Astrocyte of the cerebellum (primary cell): Measurements from ENCODE around the gene ETF1.
"Not testable (repeated sequence)": the region's sequence is repeated elsewhere in the genome, so short reads cannot be mapped to it uniquely, and the experiment has no call there.

Experiments
- DNase-seq: peaks from one replicate; pipeline ENCODE4 v3.0.0-alpha.2; 2011; ENCODE audit warnings: low read depth
- H3K4me3 ChIP-seq: 2 replicates; pipeline ENCODE4 v1.5.1; 2011; ENCODE audit warnings: mild to moderate bottlenecking, low read depth, low read length, moderate library complexity
- in situ Hi-C: cut with HindIII; loops from 2 replicates; pipeline ENCODE4 v1.10.0; 2017; ENCODE audit warnings: low sequenced_read_pairs
- TF ChIP-seq, protein P1 (sequence below): IDR thresholded peaks from 2 replicates; pipeline ENCODE4 v1.5.1; 2012; ENCODE audit warnings: low read length, low read depth, moderate library complexity, mild to moderate bottlenecking; ENCODE audit errors: missing control alignments

ETF1 gene

DNA sequence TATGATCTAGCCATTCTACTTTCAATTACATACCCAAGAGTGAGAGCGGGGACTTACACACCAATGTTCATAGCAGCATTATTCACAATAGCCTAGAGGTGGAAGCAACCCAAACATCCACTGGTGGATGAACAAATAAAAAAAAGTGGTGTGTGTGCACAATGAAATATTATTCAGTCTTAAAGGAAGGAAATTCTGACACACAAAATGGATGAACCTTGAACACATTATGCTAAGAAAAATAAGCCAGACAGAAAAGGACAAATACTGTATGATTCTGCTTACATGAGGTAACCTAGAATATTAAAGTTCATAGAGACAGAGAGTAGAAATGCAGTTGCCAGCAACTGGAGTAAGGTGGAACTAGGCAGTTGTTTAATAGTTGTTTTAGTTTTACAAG, 22.1 kb downstream of the ETF1 start:
- no peak for DNase-seq
- no peak overlapping the region for H3K4me3 ChIP-seq
- TF ChIP-seq, protein P1, sequence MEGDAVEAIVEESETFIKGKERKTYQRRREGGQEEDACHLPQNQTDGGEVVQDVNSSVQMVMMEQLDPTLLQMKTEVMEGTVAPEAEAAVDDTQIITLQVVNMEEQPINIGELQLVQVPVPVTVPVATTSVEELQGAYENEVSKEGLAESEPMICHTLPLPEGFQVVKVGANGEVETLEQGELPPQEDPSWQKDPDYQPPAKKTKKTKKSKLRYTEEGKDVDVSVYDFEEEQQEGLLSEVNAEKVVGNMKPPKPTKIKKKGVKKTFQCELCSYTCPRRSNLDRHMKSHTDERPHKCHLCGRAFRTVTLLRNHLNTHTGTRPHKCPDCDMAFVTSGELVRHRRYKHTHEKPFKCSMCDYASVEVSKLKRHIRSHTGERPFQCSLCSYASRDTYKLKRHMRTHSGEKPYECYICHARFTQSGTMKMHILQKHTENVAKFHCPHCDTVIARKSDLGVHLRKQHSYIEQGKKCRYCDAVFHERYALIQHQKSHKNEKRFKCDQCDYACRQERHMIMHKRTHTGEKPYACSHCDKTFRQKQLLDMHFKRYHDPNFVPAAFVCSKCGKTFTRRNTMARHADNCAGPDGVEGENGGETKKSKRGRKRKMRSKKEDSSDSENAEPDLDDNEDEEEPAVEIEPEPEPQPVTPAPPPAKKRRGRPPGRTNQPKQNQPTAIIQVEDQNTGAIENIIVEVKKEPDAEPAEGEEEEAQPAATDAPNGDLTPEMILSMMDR = no peak
- in situ Hi-C loops = no loop called here

DNA sequence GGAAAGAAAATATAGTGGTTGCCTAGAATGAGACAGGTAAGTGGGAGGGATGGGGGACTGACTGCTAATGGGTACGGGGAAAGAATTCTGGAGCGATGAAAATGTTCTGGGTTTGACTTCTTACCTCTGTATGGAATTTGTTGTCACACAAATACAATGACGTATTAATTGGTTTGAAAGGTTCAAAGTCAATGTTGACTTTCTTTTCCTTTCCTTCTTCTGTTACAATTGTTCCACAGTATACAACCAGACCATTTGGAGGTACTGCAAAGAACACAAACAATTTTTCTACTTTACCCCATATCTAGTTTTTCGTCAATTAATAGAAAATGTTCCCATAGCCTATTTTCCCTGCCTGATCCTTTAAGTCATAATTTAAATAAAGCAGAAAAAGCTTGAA, 25.6 kb downstream of the ETF1 start:
- in situ Hi-C loops = no loop called here
- TF ChIP-seq, protein P1 = no peak
- DNase-seq = no peak
- no peak overlapping the region for H3K4me3 ChIP-seq

DNA sequence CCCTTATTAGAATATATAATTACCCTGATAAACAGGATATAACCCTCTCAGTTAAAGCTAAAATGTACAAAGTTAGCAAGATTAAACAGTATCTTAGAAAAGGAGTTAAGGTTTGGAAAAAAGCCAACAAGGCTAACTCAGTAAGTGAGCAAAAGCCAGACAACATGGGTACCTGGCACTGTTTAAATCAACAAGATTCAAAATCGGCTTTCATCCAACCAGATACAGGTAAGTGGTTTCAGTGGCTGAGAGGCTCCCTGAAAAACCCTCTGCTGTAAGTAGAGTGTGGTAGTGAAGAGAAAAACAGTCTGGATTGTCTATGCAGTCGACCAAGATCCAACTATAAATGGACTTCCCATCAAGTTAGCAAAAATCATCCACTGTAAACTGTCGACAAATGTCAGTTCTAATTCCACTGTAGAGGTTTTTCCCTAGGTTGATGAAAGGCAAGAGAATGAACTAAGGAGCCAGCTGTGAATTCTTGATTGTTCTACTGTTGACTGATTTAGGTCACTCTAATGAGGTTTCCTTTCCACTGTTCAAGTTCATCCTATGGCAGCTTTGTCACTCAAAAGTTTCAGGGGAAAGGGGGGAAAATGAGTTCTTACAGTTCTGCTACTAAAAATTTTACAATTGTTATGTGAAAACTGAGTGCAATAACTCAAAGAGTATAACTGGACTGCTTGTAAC, 27.3 kb downstream of the ETF1 start:
- H3K4me3 ChIP-seq = no peak overlapping the region
- in situ Hi-C loops = no loop called here
- TF ChIP-seq, protein P1 = no peak
- no peak for DNase-seq

DNA sequence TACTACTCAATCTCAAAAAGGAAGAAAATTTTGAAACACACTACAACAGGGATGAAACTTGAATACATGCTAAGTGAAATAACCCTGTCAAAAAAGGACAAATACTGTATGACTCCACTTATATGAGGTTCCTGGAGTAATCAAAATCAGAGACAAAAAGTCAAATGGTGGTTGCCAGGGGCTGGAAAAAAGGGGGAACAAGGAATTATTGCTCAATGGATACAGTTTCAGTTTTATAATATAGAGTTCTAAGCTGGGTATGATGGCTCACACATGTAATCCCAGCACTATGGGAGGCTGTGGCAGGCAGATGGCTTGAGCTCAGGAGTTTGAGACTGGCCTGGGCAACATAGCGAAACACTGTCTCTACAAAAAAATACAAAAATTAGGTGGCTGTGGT, 29.0 kb downstream of the ETF1 start:
- in situ Hi-C loops = no loop called here
- TF ChIP-seq, protein P1 = no peak
- DNase-seq = no peak
- H3K4me3 ChIP-seq = no peak overlapping the region

DNA sequence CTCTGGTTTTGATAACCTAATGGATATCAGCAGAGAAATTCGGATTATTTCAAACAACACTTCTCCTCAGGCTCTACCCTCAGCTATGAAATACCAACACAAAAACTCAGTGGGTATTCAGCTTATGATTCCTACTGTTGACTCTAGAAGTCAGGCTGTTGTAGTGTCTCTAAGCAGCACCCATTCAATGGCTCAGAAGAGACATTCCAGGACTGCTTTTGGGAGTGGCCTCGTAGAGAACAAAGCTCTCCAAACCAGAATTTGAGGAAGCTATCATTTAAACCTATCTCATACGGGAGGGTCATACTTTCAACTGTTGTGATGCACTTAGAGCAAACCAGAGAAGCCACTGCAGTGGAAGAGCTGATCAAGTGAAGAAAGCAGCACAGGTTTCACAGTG, 34.1 kb downstream of the ETF1 start:
- no peak for DNase-seq
- H3K4me3 ChIP-seq = no peak overlapping the region
- TF ChIP-seq, protein P1 = no peak
- in situ Hi-C loops = no loop called here

DNA sequence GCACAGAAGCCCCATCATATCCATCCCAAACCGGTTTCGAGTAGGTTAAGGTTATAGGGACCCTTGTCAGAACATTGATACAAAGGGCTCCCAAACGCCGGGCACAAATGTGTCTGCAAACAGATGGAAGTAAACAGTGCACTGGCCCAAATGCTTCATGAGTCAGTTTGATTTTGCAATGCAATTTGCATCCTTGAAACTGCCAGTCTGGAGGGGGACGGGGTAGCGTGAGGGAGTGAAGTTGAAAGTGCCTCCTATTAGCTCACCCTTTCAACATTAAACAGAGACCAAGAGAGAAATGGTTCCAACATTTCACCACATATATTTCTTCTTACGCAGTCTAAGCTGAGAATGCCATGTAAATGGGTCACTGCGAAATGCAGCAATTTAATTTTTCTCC, 35.6 kb downstream of the ETF1 start:
- in situ Hi-C loops, H3K4me3 ChIP-seq, DNase-seq: not testable (repeated sequence)

DNA sequence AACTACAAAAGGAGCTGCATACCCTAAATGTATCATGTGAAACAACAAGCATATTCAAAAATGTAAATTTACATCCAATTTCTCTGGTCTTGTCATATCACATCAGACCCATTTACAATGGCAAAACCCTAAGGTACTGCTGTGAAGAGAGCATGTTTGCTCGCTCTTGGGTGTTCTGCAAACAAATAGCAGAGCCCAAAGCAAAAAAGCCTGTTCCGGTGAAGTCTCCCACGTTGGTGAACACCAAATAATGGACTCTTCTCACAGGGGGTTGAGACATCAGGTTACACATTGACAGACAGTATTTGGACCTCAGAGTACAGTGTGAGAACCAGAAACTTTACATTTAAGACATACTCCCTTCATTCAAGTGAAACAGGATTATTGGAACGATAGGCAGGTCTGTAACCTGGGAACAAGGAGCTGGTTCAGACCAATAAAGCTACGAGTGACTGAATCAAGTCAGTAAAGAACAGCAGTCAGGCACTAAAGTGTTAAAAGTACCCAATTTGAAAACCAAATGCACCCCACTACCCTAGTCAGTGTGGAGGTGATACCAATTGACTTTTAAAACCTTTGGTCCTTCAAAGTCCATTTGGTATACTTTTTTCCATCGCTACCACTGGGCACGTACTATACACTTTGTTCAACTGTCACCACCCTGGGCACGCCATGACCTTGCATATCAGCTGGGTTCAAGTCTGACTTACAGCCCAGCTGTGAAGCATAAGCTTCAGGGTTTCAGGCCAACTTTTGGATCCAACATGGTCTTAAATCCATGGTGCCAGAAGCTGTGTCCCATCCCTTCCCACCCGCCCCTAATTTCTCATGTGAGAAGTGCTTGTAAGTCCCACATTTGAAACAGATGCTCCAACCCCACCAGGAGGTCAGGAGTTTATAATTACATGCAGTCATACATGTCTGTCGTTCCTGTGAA, 36.4 kb downstream of the ETF1 start:
- no peak overlapping the region for H3K4me3 ChIP-seq
- DNase-seq = no peak
- TF ChIP-seq, protein P1 = no peak
- in situ Hi-C loops = no loop called here
